B cell (primary cell): Measurements from ENCODE around the gene SIPA1L3. TPM values are rescaled to one million over a fixed set of nuclear protein-coding genes. Genes with fewer than 3 reads are reported as not detected.

Source experiments
- ATAC-seq: fragments of 200-7000 bp; cut with Tn5 transposase; one replicate; pipeline ENCODE4 v1.10.0; 2021; ENCODE audit warnings: low read depth, mild to moderate bottlenecking, moderate number of reproducible peaks, moderate library complexity
- CTCF ChIA-PET: fragments of 350-600 bp; sonication (Branson Sonifier 250); formaldehyde crosslinking; loops from one replicate; lab custom pipeline; 2021; ENCODE audit warnings: antibody characterized with exemption, inconsistent platforms; lab: Charles Lee
- POLR2A ChIA-PET: fragments of 350-600 bp; sonication (Branson Sonifier 250); formaldehyde crosslinking; loops from one replicate; lab custom pipeline; 2021; ENCODE audit warnings: antibody characterized with exemption; lab: Charles Lee
- DNase-seq: peaks from one replicate; pipeline ENCODE4 v3.0.0; 2013
- H2AFZ ChIP-seq: 2 replicates; pipeline ENCODE4 v1.6.1; 2012; ENCODE audit warnings: mild to moderate bottlenecking, low read depth, low read length; ENCODE audit not compliant: insufficient read depth, poor library complexity, severe bottlenecking
- H3K27ac ChIP-seq, 2 donors: 1 replicate in 1 of 2; 2 replicates in 1 of 2; pipeline ENCODE4 v1.5.1; 2012 to 2013; ENCODE audit warnings: low read length in 2 of 2, mild to moderate bottlenecking in 2 of 2, moderate library complexity in 1 of 2
- H3K27me3 ChIP-seq, 4 experiments: fragments of 200-600 bp in 1 of 4; sonication (generic) in 1 of 4; replicated peaks in 1 of 4; 1 replicate in 2 of 4; 2 replicates in 2 of 4; pipeline versions ENCODE4 v1.6.1 to v1.7.0; 2013 to 2016; ENCODE audit warnings: low read length in 3 of 4, mild to moderate bottlenecking in 2 of 4, mixed read lengths in 1 of 4, moderate library complexity in 1 of 4; ENCODE audit not compliant: insufficient read depth in 4 of 4, control insufficient read depth in 3 of 4; ENCODE audit errors: control extremely low read depth in 1 of 4
- H3K36me3 ChIP-seq, 2 experiments: replicated peaks in 1 of 2; 1 replicate in 1 of 2; 2 replicates in 1 of 2; pipeline versions ENCODE4 v1.6.1 to v1.7.1; 2013; ENCODE audit warnings: low read length in 1 of 2; ENCODE audit not compliant: insufficient read depth in 2 of 2, control insufficient read depth in 1 of 2; ENCODE audit errors: control extremely low read depth in 1 of 2, extremely low read depth in 1 of 2
- H3K4me1 ChIP-seq, 2 donors: fragments of 200-600 bp in 1 of 2; sonication (generic) in 1 of 2; 1 replicate in 1 of 2; 2 replicates in 1 of 2; pipeline versions ENCODE4 v1.5.1 to v1.6.1; 2013 to 2017; ENCODE audit warnings: low read length in 2 of 2; ENCODE audit not compliant: control insufficient read depth in 2 of 2, insufficient read depth in 2 of 2
- H3K4me2 ChIP-seq: replicated peaks from 2 replicates; pipeline ENCODE3; 2012; ENCODE audit warnings: mild to moderate bottlenecking, low read depth, low read length; ENCODE audit not compliant: poor library complexity, severe bottlenecking
- H3K4me3 ChIP-seq, 5 experiments: fragments of 200-600 bp in 1 of 5; sonication (generic) in 1 of 5; 1 replicate in 3 of 5; 2 replicates in 2 of 5; pipeline versions ENCODE4 v1.5.1 to v1.7.0; 2011 to 2016; ENCODE audit warnings: low read length in 4 of 5, mild to moderate bottlenecking in 4 of 5, low read depth in 2 of 5, control low read depth in 1 of 5, moderate library complexity in 1 of 5; ENCODE audit not compliant: insufficient read depth in 1 of 5; ENCODE audit errors: control extremely low read depth in 1 of 5, extremely low read depth in 1 of 5
- H3K79me2 ChIP-seq: fragments of 200-600 bp; sonication (generic); one replicate; pipeline ENCODE4 v1.6.0; 2016; ENCODE audit warnings: low read length; ENCODE audit not compliant: control insufficient read depth, insufficient read depth
- H3K9ac ChIP-seq: fragments of 200-600 bp; sonication (generic); 2 replicates; pipeline ENCODE4 v1.6.1; 2017; ENCODE audit warnings: mild to moderate bottlenecking, low read length, moderate library complexity
- H3K9me3 ChIP-seq, 3 donors: one replicate each; pipeline versions ENCODE4 v1.6.1 to v1.7.1; 2013; ENCODE audit warnings: low read length in 2 of 3; ENCODE audit not compliant: control insufficient read depth in 2 of 3, insufficient read depth in 1 of 3; ENCODE audit errors: control extremely low read depth in 1 of 3
- H4K20me1 ChIP-seq: 2 replicates; pipeline ENCODE4 v1.6.0; 2012; ENCODE audit warnings: mild to moderate bottlenecking, low read length; ENCODE audit not compliant: insufficient read depth, control insufficient read depth, poor library complexity, severe bottlenecking
- H3K27ac Mint-ChIP-seq: one replicate; pipeline ENCODE4 v1.8.0; 2021; ENCODE audit warnings: mixed read lengths
- H3K27me3 Mint-ChIP-seq: one replicate; pipeline ENCODE4 v1.8.0; 2021; ENCODE audit warnings: mixed read lengths
- H3K4me1 Mint-ChIP-seq: one replicate; pipeline ENCODE4 v1.8.0; 2021; ENCODE audit warnings: mixed read lengths
- H3K4me3 Mint-ChIP-seq: one replicate; pipeline ENCODE4 v1.8.0; 2021; ENCODE audit warnings: mixed read lengths
- H3K9me3 Mint-ChIP-seq: one replicate; pipeline ENCODE4 v1.8.0; 2022; ENCODE audit warnings: mixed read lengths; ENCODE audit not compliant: insufficient read depth
- EZH2 ChIP-seq: IDR thresholded peaks from 2 replicates; pipeline ENCODE4 v1.6.1; 2012; ENCODE audit warnings: borderline replicate concordance, low read depth, mild to moderate bottlenecking, moderate library complexity, low read length; ENCODE audit not compliant: insufficient read depth, poor library complexity, severe bottlenecking
- WGBS: methylation state at CpG from one replicate; pipeline ENCODE4 v1.1.5; 2013; ENCODE audit warnings: missing lambda C conversion rate; ENCODE audit not compliant: insufficient coverage; 5-methylcytosine and 5-hydroxymethylcytosine counted together
- intact Hi-C: fragments of 100-400 bp; cut with micrococcal nuclease; formaldehyde crosslinking; loops from one replicate; pipeline ENCODE4 v1.10.0; 2022
- polyA plus RNA-seq: library from polyadenylated mRNA; depleted of rRNA; stranded (reverse); fragments of >200 nt; gene quantifications from 2 replicates; pipeline ENCODE4 v1.2.3, GENCODE V29; 2012
- total RNA-seq, 2 donors: library from RNA; stranded (reverse); fragments of 120-200 nt in 1 of 2; gene quantifications; 1 replicate in 1 of 2; 2 replicates in 1 of 2; pipeline versions ENCODE4 v1.2.3 to v1.2.4, GENCODE V29; 2013 to 2022
- TF ChIP-seq, protein P1 (sequence below): fragments of 200-600 bp; IDR thresholded peaks from one replicate; pipeline ENCODE4 v1.8.0; 2022; ENCODE audit warnings: antibody characterized with exemption, mild to moderate bottlenecking

Gene SIPA1L3
- total and polyA plus RNA-seq, 2 donors (not counting 1 experiment from before 2014, with no cell fraction given): 48.3 to 295 TPM

DNA sequence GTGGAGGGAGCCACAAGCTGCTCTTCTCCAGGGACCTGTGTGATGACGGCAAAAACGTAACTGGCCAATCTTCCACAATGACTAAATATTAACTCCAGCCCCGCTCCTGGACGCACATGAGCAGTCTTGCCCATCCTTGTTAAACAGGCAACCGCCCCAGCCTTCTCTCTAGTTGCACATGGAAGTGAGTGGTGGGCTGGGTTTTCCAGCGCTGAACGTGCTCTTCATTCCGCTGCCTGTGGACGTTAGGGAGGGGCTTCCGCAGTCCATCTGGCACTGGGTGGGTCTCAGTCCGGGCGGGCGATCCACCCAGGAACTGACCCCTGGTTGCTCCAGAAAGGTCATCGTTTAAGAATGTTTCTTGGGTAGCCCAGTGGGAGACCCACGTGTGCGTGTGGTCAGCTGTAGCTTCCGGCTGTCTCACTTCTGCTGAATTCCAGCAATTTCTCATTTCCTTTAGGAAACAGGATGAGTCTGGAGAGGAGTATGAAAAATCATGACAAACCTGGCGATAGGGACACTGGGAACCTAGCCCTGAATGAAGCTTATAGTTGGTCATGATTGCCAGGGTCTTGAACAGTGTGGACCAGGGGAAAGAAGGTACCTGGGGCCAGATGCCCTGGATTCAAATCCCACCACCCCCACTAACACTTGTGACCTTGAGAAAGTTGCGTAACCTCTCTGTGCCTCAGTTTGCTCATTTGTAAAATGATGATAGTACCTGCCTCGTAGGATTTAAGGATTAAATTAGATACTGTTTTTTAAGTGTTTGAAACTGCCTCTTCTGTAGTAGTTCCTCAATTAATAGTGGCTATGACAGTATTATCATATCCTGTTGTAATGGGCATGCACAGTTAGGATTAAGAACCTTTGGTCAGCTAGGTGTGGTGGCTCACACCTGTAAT, 92.6 kb downstream of the SIPA1L3 start:
- intact Hi-C loops: no loop called here
- Mint-ChIP-seq H3K4me1 (peaks cover 53% of the 10 kb centered on the region), H3K27me3 (no peaks in the 10 kb centered on the region), H3K9me3 (no peaks in the 10 kb centered on the region), H3K27ac (peak overlapping the region; percentile 83), H3K4me3 (peak overlapping the region; percentile 13)
- Histone ChIP-seq H3K4me3 (no peak overlapping the region), H2AFZ (no peak overlapping the region), H4K20me1 (peaks cover 11% of the 10 kb centered on the region), H3K4me1 (peaks cover 46 to 56% of the 10 kb centered on the region in 2 donors), H3K36me3 (peaks cover 0 to 3% of the 10 kb centered on the region in 2 experiments), H3K4me2 (peak overlapping the region; percentile 29), H3K27me3 (no peaks in the 10 kb centered on the region), H3K9ac (no peak overlapping the region), H3K79me2 (peaks cover 93% of the 10 kb centered on the region), H3K9me3 (no peaks in the 10 kb centered on the region), H3K27ac (peak overlapping the region in 1 of 2 donors; percentile 68)
- CTCF ChIA-PET: interaction anchor here (0.7 to 2.0 kb wide), 3 partner anchors 21 to 97 kb away, joined by 4 to 6 read pairs (median 5); no protein-coding TSS in a partner anchor
- no peak for TF ChIP-seq EZH2
- TF ChIP-seq, protein P1, sequence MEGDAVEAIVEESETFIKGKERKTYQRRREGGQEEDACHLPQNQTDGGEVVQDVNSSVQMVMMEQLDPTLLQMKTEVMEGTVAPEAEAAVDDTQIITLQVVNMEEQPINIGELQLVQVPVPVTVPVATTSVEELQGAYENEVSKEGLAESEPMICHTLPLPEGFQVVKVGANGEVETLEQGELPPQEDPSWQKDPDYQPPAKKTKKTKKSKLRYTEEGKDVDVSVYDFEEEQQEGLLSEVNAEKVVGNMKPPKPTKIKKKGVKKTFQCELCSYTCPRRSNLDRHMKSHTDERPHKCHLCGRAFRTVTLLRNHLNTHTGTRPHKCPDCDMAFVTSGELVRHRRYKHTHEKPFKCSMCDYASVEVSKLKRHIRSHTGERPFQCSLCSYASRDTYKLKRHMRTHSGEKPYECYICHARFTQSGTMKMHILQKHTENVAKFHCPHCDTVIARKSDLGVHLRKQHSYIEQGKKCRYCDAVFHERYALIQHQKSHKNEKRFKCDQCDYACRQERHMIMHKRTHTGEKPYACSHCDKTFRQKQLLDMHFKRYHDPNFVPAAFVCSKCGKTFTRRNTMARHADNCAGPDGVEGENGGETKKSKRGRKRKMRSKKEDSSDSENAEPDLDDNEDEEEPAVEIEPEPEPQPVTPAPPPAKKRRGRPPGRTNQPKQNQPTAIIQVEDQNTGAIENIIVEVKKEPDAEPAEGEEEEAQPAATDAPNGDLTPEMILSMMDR: no peak
- DNase-seq (no peak), ATAC-seq (no peak)
- POLR2A ChIA-PET: interaction anchor here (1.1 kb wide), 1 partner anchor 97 kb away, joined by 3 read pairs; no protein-coding TSS in a partner anchor
- WGBS: 90% methylated on average over 12 of the region's 20 CpGs
